AG04449 (cell line): Measurements from ENCODE around the gene PNPLA3.

Experiments
- CTCF ChIA-PET: fragments of 350-600 bp; formaldehyde crosslinking; extraction: SDS; loops from one replicate; lab custom pipeline; 2021; ENCODE audit warnings: antibody characterized with exemption; lab: Yijun Ruan, JAX
- POLR2A ChIA-PET: fragments of 400-600, 350-600 bp; formaldehyde crosslinking; extraction: SDS; loops from one replicate; lab custom pipeline; 2020; ENCODE audit warnings: antibody characterized with exemption, inconsistent platforms; lab: Yijun Ruan, JAX
- DNase-seq: peaks from one replicate; pipeline ENCODE4 v3.0.0-alpha.2; 2010; ENCODE audit warnings: low read depth, low spot score
- H3K4me3 ChIP-seq: 2 replicates; pipeline ENCODE4 v1.5.1; 2011; ENCODE audit warnings: low read depth, mild to moderate bottlenecking, control low read depth, low read length
- CTCF ChIP-seq: IDR thresholded peaks from one replicate; pipeline ENCODE4 v1.5.1; 2011; ENCODE audit warnings: mild to moderate bottlenecking, moderate library complexity, low read length, control low read depth, inconsistent platforms; ENCODE audit not compliant: insufficient read depth; ENCODE audit errors: missing control alignments

The PNPLA3 gene

GRCh38 chr22:43884600-43885318, 38.8 kb upstream of the PNPLA3 start:
- TF ChIP-seq CTCF = peak; percentile 90
- CTCF ChIA-PET = interaction anchor here (0.7 to 9.1 kb wide), 36 partner anchors 9 to 742 kb away, joined by 3 to 58 read pairs (median 4); partner anchors contain the start of genes EFCAB6, SAMM50 and SULT4A1
- POLR2A ChIA-PET = no interaction called here
- no peak overlapping the region for H3K4me3 ChIP-seq
- DNase-seq = no peak

- no peak for TF ChIP-seq CTCF
- POLR2A ChIA-PET = no interaction called here
- no peak overlapping the region for H3K4me3 ChIP-seq
- CTCF ChIA-PET = interaction anchor here (0.7 to 9.1 kb wide), 34 partner anchors 9 to 742 kb away, joined by 3 to 58 read pairs (median 4); partner anchors contain the start of genes EFCAB6, SAMM50 and SULT4A1
- no peak for DNase-seq
These were observed 38.3 kb upstream of the PNPLA3 start for GRCh38 chr22:43885319-43885671.

GRCh38 chr22:43885786-43886185, 37.8 kb upstream of the PNPLA3 start:
- no peak for TF ChIP-seq CTCF
- no peak for DNase-seq
- CTCF ChIA-PET = interaction anchor here (0.7 to 9.1 kb wide), 10 partner anchors 9 to 497 kb away, joined by 3 to 58 read pairs (median 6); partner anchors contain the start of gene EFCAB6
- H3K4me3 ChIP-seq = no peak overlapping the region
- POLR2A ChIA-PET = no interaction called here

GRCh38 chr22:43886231-43886630, 37.4 kb upstream of the PNPLA3 start:
- no peak for DNase-seq
- ChIA-PET CTCF (interaction anchor here (0.7 to 9.1 kb wide), 7 partner anchors 10 to 741 kb away, joined by 3 to 58 read pairs (median 4); no protein-coding TSS in a partner anchor), POLR2A (no interaction called here)
- no peak overlapping the region for H3K4me3 ChIP-seq
- no peak for TF ChIP-seq CTCF

GRCh38 chr22:43887391-43887790, 36.2 kb upstream of the PNPLA3 start:
- TF ChIP-seq CTCF = no peak
- CTCF ChIA-PET = interaction anchor here (0.8 to 9.1 kb wide), 6 partner anchors 10 to 56 kb away, joined by 3 to 58 read pairs (median 3); partner anchors contain the start of gene PNPLA3
- H3K4me3 ChIP-seq = no peak overlapping the region
- POLR2A ChIA-PET = no interaction called here
- no peak for DNase-seq

GRCh38 chr22:43888740-43889139, 34.9 kb upstream of the PNPLA3 start:
- CTCF ChIA-PET = interaction anchor here (1.0 to 9.1 kb wide), 3 partner anchors 11 to 55 kb away, joined by 3 to 58 read pairs (median 8); no protein-coding TSS in a partner anchor
- no peak for DNase-seq
- no peak overlapping the region for H3K4me3 ChIP-seq
- TF ChIP-seq CTCF = no peak
- POLR2A ChIA-PET = no interaction called here
